H1 (cell line): ENCODE measurements around the gene OR14J1. TPM values are rescaled to one million over a fixed set of nuclear protein-coding genes. Genes with fewer than 3 reads are reported as not detected.

Experiments
- polyA plus RNA-seq, 7 experiments: library from polyadenylated mRNA; depleted of rRNA in 3 of 7; stranded (reverse) in 5 of 7; unstranded in 2 of 7; fragments of >200 nt in 5 of 7; fragments of 200-250 nt in 2 of 7; gene quantifications; 1 replicate in 5 of 7; 2 replicates in 1 of 7; 4 replicates in 1 of 7; pipeline versions ENCODE4 v1.2.1 to v1.2.3, GENCODE V29; 2011 to 2013; ENCODE audit warnings: missing spikeins in 2 of 7, mixed read lengths in 2 of 7
- total RNA-seq: library from RNA; stranded (reverse); fragmentation: NEBNext Ultra II Directional; extraction: Animal tissue kit (Norgen Biotek cat#: 25700); gene quantifications from 2 replicates; pipeline ENCODE4 v1.2.1, GENCODE V29; 2021

OR14J1 gene
- total and polyA plus RNA-seq, 2 of the 8 experiments (the other 6 are each of a cell fraction or from before 2014, with no cell fraction given): not detected

Other genes with a start within 250 kb of the OR14J1 start
- not detected in 2 replicates for gene OR2B3, start 214.4 kb upstream of the OR14J1 start, total RNA-seq
- not detected in 2 replicates for gene OR2B3, start 214.4 kb upstream of the OR14J1 start, polyA plus RNA-seq (2011; rRNA removed)
- not detected in 2 replicates for gene OR2J1, start 202.2 kb upstream of the OR14J1 start, total RNA-seq
- not detected in 2 replicates for gene OR2J1, start 202.2 kb upstream of the OR14J1 start, polyA plus RNA-seq (2011; rRNA removed)
- not detected in 2 replicates for gene OR2J3, start 193.6 kb upstream of the OR14J1 start, total RNA-seq
- 0.03 TPM in 1 of 2 replicates, not detected in the other for gene OR2J3, start 193.6 kb upstream of the OR14J1 start, polyA plus RNA-seq (2011; rRNA removed)
- not detected in 2 replicates for gene OR2J2, start 130.8 kb upstream of the OR14J1 start, total RNA-seq
- not detected in 2 replicates for gene OR2J2, start 130.8 kb upstream of the OR14J1 start, polyA plus RNA-seq (2011; rRNA removed)
- gene OR5V1, start 67.2 kb downstream of the OR14J1 start, total RNA-seq: not detected in 2 replicates
- gene OR5V1, start 67.2 kb downstream of the OR14J1 start, polyA plus RNA-seq (2011; rRNA removed): not detected in 2 replicates
- gene OR12D3, start 73.6 kb downstream of the OR14J1 start, total RNA-seq: not detected in 2 replicates
- gene OR12D3, start 73.6 kb downstream of the OR14J1 start, polyA plus RNA-seq (2011; rRNA removed): not detected in 2 replicates
- gene OR12D2, start 93.9 kb downstream of the OR14J1 start, total RNA-seq: not detected in 2 replicates
- gene OR12D2, start 93.9 kb downstream of the OR14J1 start, polyA plus RNA-seq (2011; rRNA removed): not detected in 2 replicates
- not detected in 2 replicates for gene OR12D1, start 113.2 kb downstream of the OR14J1 start, total RNA-seq
- not detected in 2 replicates for gene OR12D1, start 113.2 kb downstream of the OR14J1 start, polyA plus RNA-seq (2011; rRNA removed)
- not detected in 2 replicates for gene OR10C1, start 137.6 kb downstream of the OR14J1 start, total RNA-seq
- not detected in 2 replicates for gene OR10C1, start 137.6 kb downstream of the OR14J1 start, polyA plus RNA-seq (2011; rRNA removed)
- not detected in 2 replicates for gene OR11A1, start 155.4 kb downstream of the OR14J1 start, total RNA-seq
- gene OR11A1, start 155.4 kb downstream of the OR14J1 start, polyA plus RNA-seq (2011; rRNA removed): not detected in 2 replicates
- gene OR2H1, start 155.5 kb downstream of the OR14J1 start, total RNA-seq: not detected in 2 replicates
- not detected in 2 replicates for gene OR2H1, start 155.5 kb downstream of the OR14J1 start, polyA plus RNA-seq (2011; rRNA removed)
- not detected in 2 replicates for gene MAS1L, start 186.3 kb downstream of the OR14J1 start, total RNA-seq
- gene MAS1L, start 186.3 kb downstream of the OR14J1 start, polyA plus RNA-seq (2011; rRNA removed): not detected in 2 replicates